Activated CD4-positive, alpha-beta T cell treated with anti-CD3 and anti-CD28 coated beads for 1 hour (primary cell): Measurements from ENCODE around the gene CHN2.

Experiments
- DNase-seq: peaks from one replicate; pipeline ENCODE4 v3.0.0-alpha.2; 2020

The CHN2 gene

DNA sequence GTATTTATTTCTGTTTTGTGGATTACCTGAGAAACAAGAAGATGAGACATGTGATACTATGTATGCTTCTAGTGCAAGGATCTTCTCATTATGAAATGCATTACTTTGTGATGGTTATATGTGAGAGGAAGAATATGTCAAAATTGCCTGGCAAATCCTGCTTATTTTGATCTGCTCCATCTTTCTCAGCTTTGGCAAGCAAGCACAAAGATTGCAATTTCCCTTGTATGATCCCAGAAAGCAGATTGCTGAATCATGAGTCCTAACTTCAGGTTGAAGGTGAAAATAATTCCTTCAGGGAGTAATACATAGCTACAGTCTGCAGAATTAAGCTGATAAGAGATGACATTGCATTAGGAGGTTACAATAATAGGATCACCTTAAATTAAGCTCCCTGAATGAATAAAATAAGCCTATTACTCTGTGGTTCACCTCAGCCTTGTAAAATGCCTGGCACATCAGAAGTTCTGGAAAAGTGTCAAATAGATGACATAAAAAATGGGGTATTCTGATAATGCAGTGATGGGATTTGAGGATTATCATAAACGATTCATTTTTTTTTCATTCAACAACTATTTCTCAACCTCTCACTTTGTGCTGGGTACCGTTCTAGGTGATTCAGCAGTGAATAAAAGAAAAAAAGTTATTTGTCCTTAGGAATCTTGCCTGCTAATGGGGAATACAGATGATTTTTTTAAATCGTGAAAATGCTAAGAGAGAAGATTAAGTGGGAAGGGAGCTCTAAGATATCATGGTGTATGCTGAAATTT is 120.7 kb downstream of the CHN2 start:
- no peak for DNase-seq

DNA sequence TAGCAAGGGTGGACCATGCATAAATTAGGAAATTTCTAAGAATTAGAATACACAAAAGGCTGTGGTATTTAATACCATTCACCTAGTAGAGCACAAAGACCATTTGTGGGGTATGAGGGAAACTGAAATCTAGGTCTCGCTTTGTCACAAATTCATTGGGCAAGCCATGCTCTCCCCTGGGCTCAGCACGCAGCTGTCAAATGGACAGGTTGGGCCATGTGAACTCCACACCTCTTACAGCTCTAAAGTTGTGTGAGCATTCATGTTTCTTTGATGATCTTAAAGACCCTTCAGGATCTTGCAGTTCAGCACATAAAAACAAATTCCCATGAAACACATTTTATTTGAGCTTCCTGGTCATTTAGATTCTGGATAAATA is 121.3 kb downstream of the CHN2 start:
- no peak for DNase-seq

DNA sequence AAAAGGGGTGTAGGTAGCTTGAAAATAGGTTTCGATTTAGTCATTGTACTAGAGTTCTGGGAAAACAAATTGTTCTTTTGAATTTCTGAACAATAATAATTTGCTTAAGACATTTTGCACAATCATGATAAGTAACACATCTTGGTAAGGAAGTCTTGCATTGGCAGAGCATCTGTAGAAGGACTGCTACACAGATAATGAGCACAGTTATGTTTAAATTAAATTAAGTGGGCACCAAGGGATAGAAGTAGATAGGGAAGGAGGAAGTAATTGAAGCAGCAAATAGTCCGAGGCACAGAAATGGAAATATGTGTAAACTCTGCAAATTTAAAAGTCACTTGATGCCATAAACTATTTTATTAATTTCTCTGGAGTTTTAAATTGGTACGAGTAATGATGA is 122.4 kb downstream of the CHN2 start:
- no peak for DNase-seq

DNA sequence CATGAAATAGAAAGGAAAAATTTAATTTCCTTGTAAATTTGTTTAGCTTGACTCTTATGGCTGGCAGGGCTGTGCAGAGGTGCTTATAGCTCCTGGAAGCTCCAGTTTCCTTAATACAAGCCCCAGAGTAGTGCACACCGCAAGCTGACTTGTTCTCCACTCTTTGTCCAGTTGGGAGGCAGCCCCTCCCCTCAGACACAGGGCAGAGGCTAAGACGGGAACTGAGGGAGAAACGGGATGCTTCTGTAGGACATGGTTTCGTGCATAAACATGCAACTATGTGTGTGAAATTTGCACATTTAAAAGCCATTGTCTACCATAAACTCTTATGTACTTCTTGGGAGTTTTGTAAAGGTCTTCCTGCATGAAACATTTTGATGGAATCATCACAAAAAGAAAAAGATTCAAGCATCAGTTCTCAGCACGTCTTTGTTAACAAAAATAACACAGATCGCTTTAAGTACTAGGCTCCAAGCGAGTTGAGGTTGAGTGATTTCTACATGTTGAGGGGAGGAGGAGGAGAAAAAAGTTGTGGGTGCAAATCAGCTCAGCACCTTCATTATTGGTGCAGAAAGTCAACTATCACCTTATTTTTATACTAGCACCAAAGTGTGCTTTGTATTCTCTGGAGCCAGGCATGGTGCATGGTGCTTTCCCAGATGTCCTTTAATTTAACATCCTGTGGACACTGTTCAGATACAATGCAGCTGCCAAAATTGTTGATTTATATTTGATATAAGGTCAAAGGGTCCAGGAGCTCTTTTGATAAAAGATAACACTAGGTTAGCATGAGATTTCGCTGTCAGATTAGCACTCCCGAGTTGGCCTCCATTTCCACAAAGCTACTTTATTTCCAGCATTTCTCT is 124.5 kb downstream of the CHN2 start:
- no peak for DNase-seq

DNA sequence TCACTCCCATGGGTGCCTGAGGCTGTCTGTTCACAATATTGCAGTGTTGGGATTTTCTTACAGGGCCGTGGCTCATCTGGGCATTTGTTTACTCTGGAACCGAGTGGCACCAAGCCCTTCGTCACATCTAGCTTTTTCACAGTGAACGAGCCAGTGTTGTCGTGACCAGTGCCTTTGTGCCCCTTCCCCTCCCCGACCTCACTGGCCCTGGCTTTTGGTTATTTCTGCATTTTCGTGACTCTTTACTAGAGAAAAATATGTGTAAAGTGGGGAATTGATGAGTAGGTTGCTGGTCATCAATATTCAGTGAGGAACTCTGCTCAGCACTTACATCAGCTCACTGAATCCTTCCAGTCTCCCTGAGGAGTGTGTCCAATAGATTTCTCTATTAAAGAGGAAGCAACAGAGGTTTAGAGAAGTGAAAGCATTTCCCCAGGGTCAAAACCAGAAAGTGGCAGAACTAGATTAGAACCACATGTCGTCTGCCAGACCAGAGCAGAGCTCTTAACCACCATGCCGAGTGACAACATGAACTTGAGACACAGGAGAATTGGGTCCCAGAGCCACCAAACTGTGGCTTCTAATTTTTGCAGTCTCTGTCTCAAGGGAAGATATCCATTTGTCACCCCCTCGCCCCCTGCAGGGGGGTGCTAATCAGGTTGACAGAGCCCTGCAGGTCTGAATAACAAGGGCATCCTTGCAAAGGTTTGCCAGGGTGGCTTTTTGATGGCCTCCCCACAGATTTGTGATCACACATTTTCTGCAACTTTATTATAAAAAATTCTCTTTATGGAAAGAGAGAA is 125.3 kb downstream of the CHN2 start:
- DNase-seq, result no peak

DNA sequence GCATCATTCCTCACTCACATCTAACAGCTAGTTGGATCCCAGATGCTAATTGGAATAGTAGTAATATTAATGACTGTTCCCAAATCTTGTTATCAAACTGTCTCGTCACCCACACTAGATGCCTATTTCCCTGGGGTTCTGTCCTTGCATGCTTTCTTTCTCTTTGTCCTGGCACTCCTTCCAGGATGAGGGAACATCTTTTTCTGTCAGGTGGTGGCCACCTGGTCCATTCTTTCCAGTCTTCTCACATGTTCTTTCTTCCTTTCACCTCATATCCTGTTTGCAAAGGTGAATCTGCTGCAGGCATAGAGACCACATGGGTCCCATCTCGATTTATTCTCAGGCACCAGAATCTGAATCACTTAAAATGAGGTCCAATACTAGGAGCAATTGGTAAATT is 126.0 kb downstream of the CHN2 start:
- DNase-seq, result no peak

DNA sequence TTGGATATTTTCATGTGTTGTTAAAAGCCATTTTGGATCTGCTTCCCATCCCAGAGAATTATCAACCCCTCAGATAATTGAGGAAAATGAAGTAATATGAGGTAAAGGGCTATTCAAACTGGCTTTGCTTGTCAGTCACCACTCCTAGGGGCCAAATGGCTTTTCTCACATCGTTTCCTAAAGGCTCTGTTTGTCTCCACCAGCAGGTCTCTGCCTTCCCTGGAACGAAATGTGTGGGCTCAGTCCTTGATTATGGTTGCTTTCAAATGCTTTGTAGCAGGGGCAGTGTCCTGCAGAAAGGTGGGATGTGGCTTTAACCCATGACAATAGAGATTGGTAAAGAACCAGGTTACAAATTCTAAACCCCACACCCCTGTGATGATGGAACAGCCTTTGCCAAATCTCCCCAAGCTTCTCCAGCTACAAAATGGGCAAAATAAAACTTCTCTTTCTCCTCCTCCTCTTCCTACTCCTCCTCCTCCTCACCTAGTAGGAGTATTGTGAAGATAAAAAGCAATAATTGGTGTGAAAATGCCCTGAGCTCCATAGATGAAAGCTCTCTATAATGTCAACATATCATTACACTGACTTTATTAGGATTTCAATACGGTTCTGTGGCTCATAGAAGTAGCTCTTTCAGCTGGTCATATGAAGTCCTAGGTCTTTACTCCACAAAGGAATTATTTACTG is 127.6 kb downstream of the CHN2 start:
- DNase-seq, result no peak

DNA sequence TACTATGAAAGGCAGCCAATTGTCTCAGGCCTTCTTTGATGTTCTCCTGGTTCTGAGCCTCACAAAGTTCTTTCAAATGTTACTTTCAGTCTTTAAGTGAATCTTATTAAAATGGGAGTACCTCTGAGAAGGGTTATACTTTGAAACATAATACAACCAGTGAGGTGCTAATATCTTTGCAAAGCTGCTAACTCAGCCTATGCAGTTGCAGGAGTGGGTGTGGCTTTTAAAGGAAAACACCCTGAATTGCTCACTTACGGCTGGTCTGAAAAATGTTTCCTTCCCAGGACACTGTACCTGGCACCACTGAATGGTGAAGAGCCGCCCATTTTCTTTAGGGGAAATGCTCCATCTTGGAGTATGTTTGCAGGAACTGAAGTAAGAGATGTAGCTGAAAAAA is 130.9 kb downstream of the CHN2 start:
- no peak for DNase-seq

DNA sequence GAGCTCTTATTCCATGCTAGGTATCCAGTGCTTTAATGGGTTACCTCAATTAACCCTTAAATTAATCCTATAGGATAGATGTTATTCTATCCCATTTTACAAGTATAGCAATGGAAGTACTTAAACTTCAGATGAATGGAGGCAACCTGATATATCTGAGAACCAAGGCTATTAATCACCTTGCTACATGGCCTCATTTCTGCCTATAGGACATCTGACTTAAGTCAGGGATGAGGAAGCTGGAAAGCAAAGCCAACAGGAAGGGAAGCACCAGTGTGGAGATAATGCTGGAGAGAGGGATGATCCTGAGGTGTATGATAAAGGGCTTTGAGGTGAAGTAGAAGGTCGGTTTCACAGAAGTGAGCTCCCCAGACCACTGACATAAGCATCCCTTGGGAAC is 132.3 kb downstream of the CHN2 start:
- DNase-seq, result no peak

DNA sequence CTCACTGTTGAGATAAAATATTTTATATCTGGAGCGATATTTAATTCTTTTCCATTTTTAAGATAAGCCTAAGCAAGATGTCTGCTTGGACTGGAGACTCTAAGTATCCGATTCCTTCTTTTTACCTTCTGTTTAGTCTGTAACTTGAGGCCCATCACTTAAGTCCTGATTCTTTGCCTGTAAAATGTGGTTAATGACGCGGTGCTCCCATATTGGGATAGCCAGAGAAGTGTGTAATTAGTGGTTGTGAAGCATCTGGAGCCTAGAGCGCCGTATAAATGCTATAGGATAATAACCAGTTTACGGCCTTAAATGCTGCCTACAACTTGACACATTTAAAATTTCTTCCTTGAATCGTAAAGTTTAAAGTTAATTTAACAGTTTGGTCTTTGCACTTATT is 132.9 kb downstream of the CHN2 start:
- DNase-seq, result no peak

DNA sequence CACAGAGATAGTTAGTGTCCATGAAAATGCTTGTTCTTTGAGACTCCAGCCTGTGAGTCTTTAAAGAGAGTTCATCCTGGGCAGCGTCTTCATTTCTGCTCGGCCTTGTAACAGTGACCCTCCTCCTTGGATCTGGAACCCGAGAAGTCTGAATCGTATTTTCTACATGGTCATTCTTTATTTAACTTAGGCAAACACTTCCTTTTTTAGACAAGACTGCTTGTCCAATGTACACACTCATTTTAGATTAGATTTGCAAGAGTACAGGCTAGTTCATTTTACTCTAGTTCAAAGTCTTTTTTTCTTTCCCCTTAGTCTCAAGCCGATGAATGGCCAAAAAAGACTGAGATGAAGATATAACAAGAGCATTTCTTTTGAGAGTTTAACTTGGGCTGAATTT is 133.5 kb downstream of the CHN2 start:
- no peak for DNase-seq

DNA sequence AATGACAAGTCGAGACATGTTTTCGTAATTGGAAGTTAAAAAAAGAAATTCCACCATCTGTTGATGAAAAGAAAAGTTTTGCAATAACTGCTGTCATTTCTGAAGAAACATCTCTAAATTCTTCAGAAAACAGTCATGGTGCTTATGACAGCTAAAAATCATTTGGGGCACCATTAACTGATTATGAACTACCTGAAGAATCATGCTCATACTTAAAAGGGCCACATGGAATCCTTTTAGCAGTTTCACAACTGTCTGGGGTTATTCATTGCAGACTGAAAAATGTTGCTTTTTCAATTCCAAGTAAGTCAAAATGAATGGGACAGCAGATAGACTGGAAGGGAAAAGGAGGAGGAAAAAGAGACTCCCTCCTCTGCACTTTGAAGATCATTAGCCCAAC is 134.2 kb downstream of the CHN2 start:
- no peak for DNase-seq

DNA sequence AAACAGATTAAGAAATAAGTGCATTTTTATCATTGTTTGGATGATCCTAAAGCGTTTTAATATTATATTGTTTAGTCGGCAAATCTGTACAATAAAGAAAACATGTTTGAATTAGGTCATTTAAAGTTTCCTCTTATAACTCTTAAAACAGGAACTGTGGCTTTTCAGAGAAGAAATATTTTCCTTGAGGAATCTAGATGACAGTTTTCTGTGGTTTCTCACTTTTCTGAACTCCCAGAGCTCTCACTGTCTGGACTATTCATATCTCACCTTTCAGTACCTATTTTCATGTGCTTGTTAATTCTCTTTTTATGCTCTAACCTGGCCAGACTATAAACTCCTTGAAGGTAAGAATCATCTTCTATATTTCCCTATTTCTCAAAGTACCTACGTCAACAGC is 135.1 kb downstream of the CHN2 start:
- DNase-seq, result no peak

DNA sequence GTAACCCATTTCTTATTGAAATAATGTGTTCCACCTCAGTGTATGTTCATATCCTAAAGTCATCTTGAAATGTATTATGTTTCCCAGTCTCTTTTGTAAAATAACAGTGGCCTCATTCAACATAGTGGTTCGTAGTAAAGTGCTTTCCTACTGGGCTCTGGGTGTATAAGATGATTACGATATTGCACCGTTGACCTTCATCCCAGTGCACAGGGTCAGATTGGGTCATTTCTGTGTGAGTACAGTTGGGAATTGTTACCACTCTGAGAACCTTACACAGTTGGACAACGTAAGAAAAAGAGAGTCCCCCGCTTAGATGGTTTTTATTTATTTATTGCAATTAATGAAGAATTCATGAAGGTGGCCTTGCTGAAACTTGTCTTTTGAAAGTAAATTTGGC is 135.6 kb downstream of the CHN2 start:
- DNase-seq, result no peak

DNA sequence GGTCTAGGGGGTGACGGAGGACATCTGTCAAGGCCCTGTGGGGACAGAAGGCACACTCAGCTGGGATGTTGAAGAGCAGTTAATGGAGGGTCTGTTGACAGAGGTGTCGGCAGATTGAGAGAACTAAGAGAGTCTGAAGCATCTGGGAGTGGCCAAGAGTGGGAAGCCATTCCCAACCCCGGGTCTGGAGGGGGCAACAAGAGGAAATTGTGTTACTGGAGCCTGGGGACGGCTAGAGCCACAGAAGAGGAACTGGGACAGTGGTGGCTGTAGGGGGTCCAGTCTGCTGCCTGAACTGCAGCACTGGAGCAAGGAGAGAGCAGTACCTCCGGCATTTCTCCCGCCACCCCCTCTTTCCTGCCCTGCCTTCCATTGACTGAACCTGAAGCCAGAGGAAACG is 136.6 kb downstream of the CHN2 start:
- no peak for DNase-seq

DNA sequence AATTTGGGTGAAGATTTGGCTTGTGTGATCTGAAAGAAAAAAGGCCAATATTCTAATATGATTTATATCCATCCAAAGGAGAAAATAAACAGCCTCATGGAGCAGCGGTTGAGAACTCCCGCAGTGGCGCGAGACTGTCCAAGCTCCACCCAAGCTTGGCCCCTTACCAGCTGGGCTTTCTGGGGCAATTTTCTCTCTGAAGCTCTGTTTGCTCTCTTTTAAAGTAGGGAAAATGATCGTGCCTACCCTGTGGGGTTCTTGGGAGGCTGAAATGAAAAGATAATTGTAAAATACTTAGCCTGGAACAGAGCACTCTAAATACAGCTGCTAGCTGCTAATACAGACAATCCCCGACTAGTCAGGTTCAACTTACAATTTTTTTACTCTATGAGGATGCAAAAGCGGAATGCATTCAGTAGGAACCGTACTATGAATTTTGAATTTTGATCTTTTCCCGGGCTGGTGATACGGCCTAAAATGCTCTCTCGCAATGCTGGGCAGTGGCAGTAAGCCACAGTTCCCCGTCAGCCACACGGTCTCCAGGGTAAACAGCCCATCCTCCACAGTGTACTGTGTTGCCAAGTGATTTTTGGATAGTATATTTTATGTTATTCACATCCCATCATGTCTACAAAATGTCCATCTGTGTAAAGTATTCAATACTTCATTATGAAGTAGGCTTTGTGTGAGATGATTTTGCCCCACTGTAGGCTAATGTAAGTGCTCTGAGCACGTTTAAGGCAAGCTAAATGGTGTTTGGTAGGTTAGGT is 137.7 kb downstream of the CHN2 start:
- no peak for DNase-seq

DNA sequence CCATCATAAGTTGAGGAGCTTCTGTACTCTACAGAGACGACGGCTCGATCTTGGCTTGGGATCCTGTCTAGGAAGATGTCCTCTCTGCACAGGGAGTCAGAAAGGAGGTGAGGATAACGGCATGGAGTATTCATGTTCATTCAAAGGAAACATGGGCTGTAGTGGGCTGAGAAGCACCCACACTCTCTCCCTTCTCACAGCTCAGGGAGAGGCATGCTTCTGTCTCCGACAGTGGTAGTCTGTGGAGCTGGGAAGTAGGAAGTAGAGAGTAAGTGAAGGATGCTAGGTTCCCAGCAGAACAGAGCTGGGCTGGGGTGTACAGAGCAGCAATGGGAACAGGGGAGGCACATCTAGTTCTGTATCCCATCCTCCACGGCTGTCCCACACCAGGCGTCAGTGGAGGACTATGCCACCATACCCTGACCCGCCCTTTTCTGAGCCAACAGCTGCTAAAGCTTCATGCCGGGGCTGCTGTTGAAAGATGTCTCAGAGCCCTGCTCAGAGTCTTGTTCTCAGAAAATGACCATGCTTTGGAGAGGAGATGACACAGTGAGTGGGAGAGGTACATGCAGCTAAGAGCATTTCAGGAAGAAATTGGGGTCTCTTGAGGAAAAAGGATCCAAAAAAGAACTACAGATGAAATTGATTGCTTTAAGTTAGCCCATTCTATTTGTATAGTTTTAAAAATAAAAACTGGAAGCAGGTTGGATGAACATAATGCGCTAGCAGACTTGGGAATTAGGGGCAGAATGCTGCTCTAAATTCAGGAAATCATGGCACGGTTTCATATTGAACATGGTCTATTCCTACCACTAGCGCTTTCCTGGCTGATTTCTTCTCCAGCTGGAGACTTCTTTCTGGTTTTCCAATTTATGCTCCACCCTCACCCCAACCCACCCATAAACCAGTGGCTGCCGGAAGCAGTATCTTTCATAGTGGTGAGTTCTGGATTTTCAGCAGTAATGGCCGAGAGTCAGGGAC is 138.6 kb downstream of the CHN2 start:
- DNase-seq, result no peak

DNA sequence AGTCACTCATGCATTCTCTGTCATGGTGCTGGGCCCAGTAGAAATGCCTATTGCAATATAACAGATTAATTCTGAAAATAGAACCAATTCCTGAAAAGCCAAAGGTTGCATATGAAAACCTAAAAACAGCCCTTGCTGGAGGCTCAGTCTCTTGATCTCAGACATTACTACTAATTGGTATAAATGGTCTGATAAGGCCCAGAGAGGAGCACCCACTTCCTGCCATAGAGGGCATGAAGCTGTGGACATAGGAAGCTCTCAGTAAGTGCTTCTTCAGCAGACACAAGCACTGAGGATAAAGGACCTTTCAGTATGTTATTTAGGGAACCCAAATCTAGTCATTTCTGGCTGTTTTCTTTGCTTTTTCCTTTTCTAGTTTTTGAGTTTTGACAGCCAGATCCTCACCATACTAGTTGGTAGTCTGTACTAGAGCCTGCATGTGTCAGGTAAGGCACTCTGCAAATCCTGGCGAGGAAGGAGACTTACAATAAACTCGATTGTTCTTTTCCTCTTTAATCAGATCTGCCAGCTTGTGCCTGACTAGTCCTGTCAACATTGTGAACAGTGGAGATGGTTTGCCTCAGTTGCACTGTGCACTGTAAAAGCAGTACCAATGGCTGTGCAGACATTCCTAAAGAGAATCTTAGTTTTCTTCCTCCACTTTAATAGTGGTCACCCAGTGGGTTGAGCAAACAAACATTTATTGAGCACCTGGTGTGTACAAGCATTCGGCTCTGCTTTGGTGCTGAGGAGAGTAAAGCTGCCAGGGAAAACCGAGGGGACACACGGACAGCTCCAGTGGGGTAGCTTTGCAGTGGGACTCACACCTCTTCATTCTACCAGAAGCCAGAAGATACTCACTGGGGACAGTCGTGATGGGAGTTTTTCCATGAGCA is 140.9 kb downstream of the CHN2 start:
- no peak for DNase-seq

DNA sequence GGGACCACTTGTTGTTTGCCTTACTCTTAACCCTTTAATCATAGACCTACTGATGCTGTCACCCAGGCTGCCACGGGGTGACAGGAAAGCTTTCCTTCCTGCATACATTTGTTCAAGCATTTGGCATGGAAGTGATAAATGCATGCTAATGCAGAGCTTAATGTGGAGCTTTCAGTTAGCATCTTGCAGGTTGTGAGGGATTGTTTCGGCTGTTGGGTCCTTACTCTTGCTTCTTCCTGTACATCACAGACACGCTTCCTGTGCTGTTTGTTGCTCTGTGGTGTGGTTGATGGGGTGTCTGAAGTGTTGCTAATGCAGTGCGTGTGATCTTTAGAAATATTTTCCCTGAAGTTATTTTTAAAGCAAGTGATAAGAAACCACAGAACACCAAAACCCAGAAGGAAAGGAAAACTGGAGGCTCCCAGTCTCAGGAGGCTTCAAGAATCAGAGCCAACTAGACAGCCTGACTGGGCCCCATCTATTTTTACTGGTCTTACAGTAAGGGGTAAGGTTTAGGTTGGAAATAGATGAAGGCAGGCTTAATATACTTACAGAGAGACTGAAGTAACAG is 143.1 kb downstream of the CHN2 start:
- DNase-seq, result no peak

DNA sequence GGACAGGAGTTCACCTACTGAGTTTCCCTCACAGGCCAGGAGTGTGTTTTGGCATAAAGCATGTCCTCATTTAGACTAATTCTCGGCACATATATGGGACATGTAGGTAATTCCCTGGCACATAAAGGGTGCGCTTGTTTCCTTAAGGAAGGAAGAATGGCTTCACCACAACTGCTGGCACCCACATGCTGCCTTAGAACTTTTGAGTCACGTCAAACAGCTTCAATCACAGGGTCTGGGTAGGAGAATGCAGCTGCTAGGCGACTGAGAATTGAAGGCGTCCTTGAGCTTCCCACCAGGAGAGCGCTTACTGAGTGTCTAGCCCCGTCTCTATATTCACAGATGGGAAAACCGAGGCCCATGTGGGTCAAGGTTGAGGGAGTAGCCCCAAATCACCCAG is 146.1 kb downstream of the CHN2 start:
- DNase-seq, result no peak
